ENCODE data around the gene RNF157.

The RNF157 gene

GRCh38 chr17:76135810-76136188, 104.5 kb downstream of the RNF157 start:
- H3K27me3 ChIP-seq: peaks cover 21 to 44% (median 25%) of the 10 kb centered on the region in 11 experiments
- no peaks in the 10 kb centered on the region for H4K20me1 ChIP-seq
- H3K9ac ChIP-seq: peak overlapping the region in 1 of 11 experiments; percentile 64; a peak in 2 of 22 replicates
- H3K4me2 ChIP-seq: peak overlapping the region in 10 of 11 experiments; percentile 17 to 97 (median 86); a peak in 19 of 22 replicates
- H3K4me3 ChIP-seq: no peak overlapping the region
- TF ChIP-seq Cebpa-rat (IDR thresholded peaks at IDR 0.05): no peak
- peaks cover 17 to 68% (median 60%) of the 10 kb centered on the region in 10 experiments for H3K4me1 ChIP-seq
- no peaks in the 10 kb centered on the region for H3K9me3 ChIP-seq (replicated peaks in 1 of 11)
- H3K36me3 ChIP-seq: no peaks in the 10 kb centered on the region
- no peak overlapping the region for H3K27ac ChIP-seq

- peaks cover 16 to 61% (median 53%) of the 10 kb centered on the region in 10 experiments for H3K4me1 ChIP-seq
- no peak overlapping the region for H3K4me3 ChIP-seq
- no peak for TF ChIP-seq Cebpa-rat (IDR thresholded peaks at IDR 0.05)
- no peaks in the 10 kb centered on the region for H4K20me1 ChIP-seq
- peaks cover 15 to 37% (median 19%) of the 10 kb centered on the region in 11 experiments for H3K27me3 ChIP-seq
- peak overlapping the region in 10 of 11 experiments; percentile 17 to 97 (median 86); a peak in 18 of 22 replicates for H3K4me2 ChIP-seq
- no peaks in the 10 kb centered on the region for H3K36me3 ChIP-seq
- no peak overlapping the region; a peak in 1 of 22 replicates for H3K27ac ChIP-seq
- no peak overlapping the region for H3K9ac ChIP-seq
- no peaks in the 10 kb centered on the region for H3K9me3 ChIP-seq (replicated peaks in 1 of 11)
These were observed 105.1 kb downstream of the RNF157 start for GRCh38 chr17:76134911-76135809.

GRCh38 chr17:76132574-76133338, 107.5 kb downstream of the RNF157 start:
- Histone ChIP-seq H3K27me3 (peaks cover 0 to 19% (median 0%) of the 10 kb centered on the region in 11 experiments; a peak in 5 of 22 replicates), H3K9me3 (replicated peaks in 1 of 11) (no peaks in the 10 kb centered on the region), H4K20me1 (no peaks in the 10 kb centered on the region), H3K36me3 (no peaks in the 10 kb centered on the region), H3K4me3 (no peak overlapping the region), H3K4me1 (peaks cover 14 to 54% (median 49%) of the 10 kb centered on the region in 10 experiments), H3K27ac (peak overlapping the region in 5 of 11 experiments; percentile 13 to 53 (median 30); a peak in 4 of 22 replicates), H3K4me2 (peak overlapping the region in 2 of 11 experiments; percentile 77 to 92; a peak in 3 of 22 replicates), H3K9ac (no peak overlapping the region)
- TF ChIP-seq Cebpa-rat (IDR thresholded peaks at IDR 0.05): no peak

- H3K9me3 ChIP-seq (replicated peaks in 1 of 11): no peaks in the 10 kb centered on the region
- H3K4me2 ChIP-seq: no peak overlapping the region
- H3K4me3 ChIP-seq: no peak overlapping the region
- no peaks in the 10 kb centered on the region for H4K20me1 ChIP-seq
- no peak overlapping the region for H3K9ac ChIP-seq
- peaks cover 0 to 11% (median 0%) of the 10 kb centered on the region in 11 experiments; a peak in 4 of 22 replicates for H3K27me3 ChIP-seq
- TF ChIP-seq Cebpa-rat (IDR thresholded peaks at IDR 0.05): no peak
- peaks cover 6 to 54% (median 47%) of the 10 kb centered on the region in 10 experiments; a peak in 19 of 20 replicates for H3K4me1 ChIP-seq
- H3K36me3 ChIP-seq: no peaks in the 10 kb centered on the region
- no peak overlapping the region for H3K27ac ChIP-seq
These were observed 108.4 kb downstream of the RNF157 start for GRCh38 chr17:76131692-76132573.

GRCh38 chr17:76131051-76131691, 109.1 kb downstream of the RNF157 start:
- 0 out of 22 replicates have a peak, but pooled peaks cover 0 to 4% (median 0%) of the 10 kb centered on the region in 11 experiments for H3K27me3 ChIP-seq
- no peak overlapping the region for H3K4me2 ChIP-seq
- H3K9me3 ChIP-seq (replicated peaks in 1 of 11): no peaks in the 10 kb centered on the region
- H3K4me1 ChIP-seq: peaks cover 6 to 49% (median 40%) of the 10 kb centered on the region in 10 experiments; a peak in 18 of 20 replicates
- no peaks in the 10 kb centered on the region for H4K20me1 ChIP-seq
- H3K9ac ChIP-seq: no peak overlapping the region
- no peaks in the 10 kb centered on the region for H3K36me3 ChIP-seq
- no peak overlapping the region for H3K4me3 ChIP-seq
- no peak overlapping the region for H3K27ac ChIP-seq
- no peak for TF ChIP-seq Cebpa-rat (IDR thresholded peaks at IDR 0.05)

GRCh38 chr17:76130473-76130872, 109.8 kb downstream of the RNF157 start:
- peaks cover 6 to 42% (median 33%) of the 10 kb centered on the region in 10 experiments; a peak in 18 of 20 replicates for H3K4me1 ChIP-seq
- TF ChIP-seq Cebpa-rat (IDR thresholded peaks at IDR 0.05): no peak
- H3K9ac ChIP-seq: no peak overlapping the region
- no peaks in the 10 kb centered on the region for H4K20me1 ChIP-seq
- H3K4me3 ChIP-seq: no peak overlapping the region
- no peak overlapping the region for H3K4me2 ChIP-seq
- H3K27ac ChIP-seq: no peak overlapping the region
- no peaks in the 10 kb centered on the region for H3K27me3 ChIP-seq
- H3K9me3 ChIP-seq (replicated peaks in 1 of 11): no peaks in the 10 kb centered on the region
- H3K36me3 ChIP-seq: no peaks in the 10 kb centered on the region

- no peak overlapping the region for H3K27ac ChIP-seq
- peaks cover 14 to 44% (median 26%) of the 10 kb centered on the region in 10 experiments for H3K4me1 ChIP-seq
- no peak overlapping the region for H3K9ac ChIP-seq
- H3K4me2 ChIP-seq: no peak overlapping the region
- H3K4me3 ChIP-seq: no peak overlapping the region
- TF ChIP-seq Cebpa-rat (IDR thresholded peaks at IDR 0.05): no peak
- no peaks in the 10 kb centered on the region for H4K20me1 ChIP-seq
- H3K36me3 ChIP-seq: no peaks in the 10 kb centered on the region
- H3K9me3 ChIP-seq (replicated peaks in 1 of 11): no peaks in the 10 kb centered on the region
- H3K27me3 ChIP-seq: no peaks in the 10 kb centered on the region
These were observed 114.4 kb downstream of the RNF157 start for GRCh38 chr17:76125922-76126321.

GRCh38 chr17:76125391-76125675, 115.0 kb downstream of the RNF157 start:
- Histone ChIP-seq H3K9me3 (replicated peaks in 1 of 11) (no peaks in the 10 kb centered on the region), H3K9ac (no peak overlapping the region), H3K4me3 (no peak overlapping the region), H4K20me1 (no peaks in the 10 kb centered on the region), H3K27ac (no peak overlapping the region), H3K36me3 (no peaks in the 10 kb centered on the region), H3K27me3 (no peaks in the 10 kb centered on the region), H3K4me1 (peaks cover 14 to 49% (median 32%) of the 10 kb centered on the region in 10 experiments), H3K4me2 (no peak overlapping the region)
- no peak for TF ChIP-seq Cebpa-rat (IDR thresholded peaks at IDR 0.05)
